Measurements from ENCODE around the gene ZNRF2.

GRCh38 chr7:30285067-30285535, 704 bp downstream of the ZNRF2 start:
- no peak for TF ChIP-seq CTCF (conservative IDR thresholded peaks at IDR 0.05)
- TF ChIP-seq EZH2 (IDR thresholded peaks at IDR 0.05; ENCODE audit: low read depth) = no peak

Measured in PC-9 (cell line).